Measurements from ENCODE around the gene MLLT10.

GRCh38 chr10:21791276-21791675, 257.2 kb downstream of the MLLT10 start:
- no peak for TF ChIP-seq POLR2A (IDR thresholded peaks at IDR 0.05)
- TF ChIP-seq CTCF (IDR thresholded peaks at IDR 0.05) = no peak

All from right lobe of liver (tissue), 4 donors.